GM12891 (cell line): ENCODE results near the gene WDR31.
"Not testable (repeated sequence)": the region's sequence is repeated elsewhere in the genome, so short reads cannot be mapped to it uniquely, and the experiment has no call there.

Source experiments
- DNase-seq: peaks from one replicate; pipeline ENCODE4 v3.0.0; 2011; ENCODE audit warnings: low spot score; ENCODE audit not compliant: insufficient read length
- FAIRE-seq: peaks from 2 replicates; lab custom pipeline; 2011; peaks lifted over from hg19 to GRCh38; lab: Jason Lieb, UNC
- PAX5 ChIP-seq: IDR thresholded peaks from 2 replicates; pipeline ENCODE4 v1.6.1; 2011; ENCODE audit warnings: low read length, moderate library complexity, mild to moderate bottlenecking; ENCODE audit not compliant: insufficient read depth, severe bottlenecking
- POLR2A ChIP-seq: IDR thresholded peaks from 2 replicates; pipeline ENCODE4 v1.6.1; 2011; ENCODE audit warnings: low read depth, low read length, control low read depth
- POLR2AphosphoS5 ChIP-seq: IDR thresholded peaks from 2 replicates; pipeline ENCODE4 v1.6.1; 2011; ENCODE audit warnings: low read depth, low read length, control low read depth
- POU2F2 ChIP-seq: IDR thresholded peaks from 2 replicates; pipeline ENCODE4 v1.6.1; 2011; ENCODE audit warnings: low read depth, mild to moderate bottlenecking, control low read depth, low read length, moderate library complexity
- SPI1 ChIP-seq: IDR thresholded peaks from 2 replicates; pipeline ENCODE4 v1.6.1; 2011; ENCODE audit warnings: low read depth, low read length, control low read depth
- TAF1 ChIP-seq: IDR thresholded peaks from 2 replicates; pipeline ENCODE4 v1.6.1; 2011; ENCODE audit warnings: low read depth, low read length, control low read depth

Gene WDR31

DNA sequence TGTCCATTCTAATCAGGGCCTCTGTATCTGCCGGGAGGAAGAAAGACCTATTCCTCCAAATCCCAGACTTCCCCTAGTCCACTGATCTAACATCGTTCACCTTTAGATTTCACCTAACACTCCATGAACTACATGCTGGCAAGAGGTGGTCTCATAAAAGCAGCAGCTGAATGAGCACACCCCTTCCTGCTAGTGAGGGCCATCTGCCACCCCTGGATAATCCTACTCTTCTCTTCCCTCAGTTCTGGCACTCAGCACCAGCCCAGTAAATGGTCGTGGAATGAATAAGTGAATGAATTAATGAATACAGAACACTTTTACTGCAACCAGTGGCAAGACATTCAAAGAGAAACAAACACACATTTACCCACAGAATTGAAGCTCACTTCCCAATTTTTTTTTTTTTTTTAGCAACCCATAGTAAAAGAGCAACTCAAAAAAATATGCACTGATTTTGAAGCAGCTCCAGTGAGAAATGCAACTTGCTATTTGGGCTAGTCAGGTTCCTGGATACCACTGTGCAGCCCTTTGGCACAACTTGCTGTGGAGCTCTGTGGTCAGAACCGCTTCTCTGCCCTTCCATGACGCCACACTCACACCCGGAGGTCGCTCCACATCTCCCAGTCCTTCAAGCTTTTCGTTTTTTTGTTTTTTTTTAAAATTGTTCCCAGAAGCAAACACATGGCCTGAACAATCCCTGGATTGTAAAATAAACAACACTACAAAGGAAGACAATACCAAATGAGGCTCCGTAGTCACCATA lies 43.1 kb downstream of the WDR31 start:
- no peak for FAIRE-seq
- TF ChIP-seq POU2F2 (no peak), SPI1 (no peak), TAF1 (no peak), PAX5 (no peak), POLR2AphosphoS5 (no peak), POLR2A (no peak)
- no peak for DNase-seq

DNA sequence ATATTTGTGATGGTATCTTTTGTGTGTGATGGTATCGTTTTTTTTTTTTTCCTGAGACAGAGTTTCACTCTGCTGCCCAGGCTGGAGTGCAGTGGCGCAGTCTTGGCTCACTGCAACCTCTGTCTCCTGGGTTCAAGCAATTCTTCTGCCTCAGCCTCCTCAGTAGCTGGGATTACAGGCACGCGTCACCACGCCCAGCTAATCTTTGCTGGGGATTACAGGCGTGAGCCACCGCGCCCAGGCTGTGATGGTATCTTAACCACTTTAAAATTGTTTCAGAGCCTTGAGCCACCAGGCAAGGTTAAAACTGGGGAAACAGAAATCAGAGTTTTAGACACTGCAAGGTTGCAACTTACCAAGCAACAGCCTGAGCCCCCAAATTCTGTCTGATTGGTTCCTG lies 43.8 kb downstream of the WDR31 start:
- not testable (repeated sequence) for DNase-seq

GRCh38 chr9:113293285-113293878 lies 46.7 kb downstream of the WDR31 start:
- TF ChIP-seq SPI1 (no peak), POU2F2 (no peak), POLR2AphosphoS5 (no peak), POLR2A (no peak), PAX5 (no peak), TAF1 (no peak)
- DNase-seq (no peak), FAIRE-seq (no peak)

More for the DNA sequence above, 43.8 kb downstream of the WDR31 start:
- not testable (repeated sequence) for FAIRE-seq

DNA sequence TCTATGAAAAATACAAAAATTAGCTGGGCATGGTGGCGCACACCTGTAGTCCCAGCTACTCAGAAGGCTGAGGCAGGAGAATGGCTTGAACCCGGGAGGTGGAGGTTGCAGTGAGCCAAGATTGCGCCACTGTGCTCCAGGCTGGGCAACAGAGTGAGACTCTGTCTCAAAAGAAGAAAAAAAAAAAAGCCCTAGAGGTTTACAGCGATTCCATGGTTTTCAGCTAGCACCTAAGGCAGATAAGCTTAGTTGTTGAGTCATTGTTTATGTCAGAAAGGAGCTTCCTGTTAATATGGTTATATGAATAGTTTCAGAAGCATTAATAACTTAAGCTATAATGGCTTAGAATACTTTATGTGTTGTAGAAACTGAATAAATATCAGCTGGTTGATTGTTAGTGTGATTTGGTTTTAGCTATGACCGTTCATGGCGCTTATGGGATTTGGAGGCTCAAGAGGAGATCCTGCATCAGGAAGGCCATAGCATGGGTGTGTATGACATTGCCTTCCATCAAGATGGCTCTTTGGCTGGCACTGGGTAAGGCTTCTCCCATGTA lies 49.9 kb downstream of the WDR31 start:
- TF ChIP-seq SPI1 (no peak), POLR2A (no peak), PAX5 (no peak), TAF1 (no peak), POLR2AphosphoS5 (no peak), POU2F2 (no peak)
- DNase-seq (no peak), FAIRE-seq (no peak)

GRCh38 chr9:113289091-113289490 lies 51.0 kb downstream of the WDR31 start:
- DNase-seq, result no peak
- TF ChIP-seq POLR2A (no peak), PAX5 (no peak), POLR2AphosphoS5 (no peak), SPI1 (no peak), TAF1 (no peak), POU2F2 (no peak)
- no peak for FAIRE-seq

DNA sequence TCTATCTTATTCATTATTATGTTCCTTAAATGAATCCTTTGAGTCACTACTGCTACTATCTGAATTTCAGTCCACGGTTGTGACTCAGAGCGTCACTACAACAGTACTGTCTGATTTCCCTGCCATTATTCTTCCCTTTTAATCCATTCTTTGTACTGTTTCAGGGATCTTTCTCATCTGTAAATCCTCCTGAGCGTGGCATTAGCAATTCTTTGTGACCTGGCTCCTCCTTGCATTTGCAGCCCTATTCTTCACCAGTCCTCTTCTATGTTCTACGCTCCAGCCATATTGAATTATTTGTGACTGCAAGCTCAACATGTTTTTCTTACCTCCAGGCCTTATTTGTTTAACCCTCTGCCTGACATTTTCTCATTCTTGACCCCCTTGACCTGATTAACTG lies 58.7 kb downstream of the WDR31 start:
- FAIRE-seq, result no peak
- TF ChIP-seq PAX5 (no peak), SPI1 (no peak), TAF1 (no peak), POU2F2 (no peak), POLR2AphosphoS5 (no peak), POLR2A (no peak)
- no peak for DNase-seq

- DNase-seq, result no peak
- TF ChIP-seq POLR2AphosphoS5, result no peak
- TF ChIP-seq POLR2A, result no peak
- no peak for TF ChIP-seq PAX5
- no peak for TF ChIP-seq SPI1
- no peak for TF ChIP-seq TAF1
- TF ChIP-seq POU2F2, result no peak
- FAIRE-seq, result no peak
Observed at GRCh38 chr9:113278840-113279239, 61.2 kb downstream of the WDR31 start.

DNA sequence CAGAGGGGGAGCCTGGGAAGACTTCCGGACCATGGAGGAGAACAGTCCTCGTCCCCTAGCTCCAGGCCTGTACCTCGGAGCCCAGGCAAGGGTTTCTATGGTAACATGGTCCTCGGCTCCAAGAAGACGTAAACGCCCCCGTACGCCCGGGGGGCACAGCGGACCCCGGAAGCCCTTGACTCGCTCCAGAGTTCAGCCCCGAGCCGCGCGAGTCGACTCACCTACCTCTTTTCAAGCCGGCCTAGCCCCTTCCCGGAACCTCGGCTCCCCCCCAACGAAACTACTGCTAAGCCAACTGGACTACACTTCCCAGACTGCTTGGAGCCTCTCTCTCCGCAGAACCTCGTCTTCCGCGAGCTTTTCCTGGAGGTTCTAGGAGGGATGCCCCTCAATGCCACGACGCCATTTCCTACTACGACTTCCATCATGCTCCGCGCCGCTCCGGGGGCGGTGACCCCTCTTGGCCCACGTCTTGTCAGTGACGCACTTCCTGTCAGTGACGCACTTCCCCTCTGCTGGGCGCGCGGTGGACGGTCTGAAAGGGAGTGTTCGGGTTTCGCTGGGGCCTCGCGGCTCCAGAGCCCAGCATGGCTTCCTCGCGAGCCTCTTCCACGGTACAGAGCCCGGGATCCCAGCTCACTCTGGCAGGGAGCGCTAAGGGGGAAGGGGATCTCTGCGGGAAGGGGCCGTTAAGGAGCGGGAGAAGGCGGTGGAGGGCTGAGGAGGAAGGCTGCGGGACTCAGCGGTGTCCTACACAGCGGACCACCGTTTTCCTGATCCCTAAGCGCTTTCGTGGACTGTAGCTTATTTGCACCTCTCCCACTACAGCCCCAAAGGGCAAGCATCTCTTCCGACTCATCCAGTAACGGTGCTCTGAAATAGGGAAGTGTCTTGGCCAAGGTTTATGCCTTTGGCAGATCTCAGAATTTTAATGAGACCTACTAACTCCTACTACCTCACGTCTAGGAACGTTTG lies 64.6 kb downstream of the WDR31 start, which contains the start of the genes CDC26 and PRPF4:
CDC26 (minus strand) TSS at position 416 of the 975 bp plus-strand sequence. CDS start 3,065 bp downstream, outside the sequence.
PRPF4 (plus strand) TSS at position 502 of the 975 bp plus-strand sequence; CDS start at position 588, 86 bp downstream.
- DNase-seq (peak; percentile 82), FAIRE-seq (peak; percentile 98)
- TF ChIP-seq TAF1, result peak; percentile 88
- TF ChIP-seq POLR2AphosphoS5, result peak; percentile 93
- TF ChIP-seq PAX5, result no peak
- TF ChIP-seq POU2F2, result peak; percentile 81
- TF ChIP-seq SPI1, result peak; percentile 84
- TF ChIP-seq POLR2A, result peak; percentile 97
